Measurements from ENCODE around the gene OR5D18.
"Not testable (repeated sequence)": the region's sequence is repeated elsewhere in the genome, so short reads cannot be mapped to it uniquely, and the experiment has no call there.

Gene OR5D18

GRCh38 chr11:55819330-55819729 lies at the start of gene OR5D18:
Gene OR5D18 (plus strand): TSS chr11:55819630. CDS start chr11:55819630, 0 bp downstream.
- DNase-seq: no peak

- DNase-seq: no peak
Measured at GRCh38 chr11:55773138-55773537, 46.3 kb upstream of the OR5D18 start, which contains the start of gene OR5D13. Gene OR5D13 (plus strand): TSS chr11:55773438. CDS start chr11:55773438, 0 bp downstream.

- no peak for DNase-seq
Measured at GRCh38 chr11:55791606-55792005, 27.8 kb upstream of the OR5D18 start.

- DNase-seq: no peak
Measured at GRCh38 chr11:55793321-55793720, 26.1 kb upstream of the OR5D18 start.

- DNase-seq: no peak
Measured at GRCh38 chr11:55795256-55795655, 24.2 kb upstream of the OR5D18 start, which contains the start of gene OR5D14. Gene OR5D14 (plus strand): TSS chr11:55795556. CDS start chr11:55795556, 0 bp downstream.

GRCh38 chr11:55806248-55806647 lies 13.2 kb upstream of the OR5D18 start:
- DNase-seq: no peak

- no peak for DNase-seq
Measured at GRCh38 chr11:55811067-55811466, 8.4 kb upstream of the OR5D18 start, which contains the start of gene OR5L1. Gene OR5L1 (plus strand): TSS chr11:55811367. CDS start chr11:55811467, 100 bp downstream.

- no peak for DNase-seq
Measured at GRCh38 chr11:55826919-55827318, 7.5 kb downstream of the OR5D18 start, which contains the start of gene OR5L2. Gene OR5L2 (plus strand): TSS chr11:55827219. CDS start chr11:55827219, 0 bp downstream.

GRCh38 chr11:55838452-55838851 lies 19.0 kb downstream of the OR5D18 start, which contains the start of gene OR5D16:
Gene OR5D16 (plus strand): TSS chr11:55838752. CDS start chr11:55838752, 0 bp downstream.
- no peak for DNase-seq

- DNase-seq: no peak
Measured at GRCh38 chr11:55847453-55847852, 28.0 kb downstream of the OR5D18 start.

- no peak for DNase-seq
Measured at GRCh38 chr11:55849037-55849436, 29.6 kb downstream of the OR5D18 start.

GRCh38 chr11:55852141-55852540 lies 32.7 kb downstream of the OR5D18 start:
- DNase-seq: no peak

GRCh38 chr11:55854704-55855103 lies 35.3 kb downstream of the OR5D18 start:
- DNase-seq: no peak

- DNase-seq: not testable (repeated sequence)
Measured at GRCh38 chr11:55867354-55867753, 47.9 kb downstream of the OR5D18 start.
